ENCODE results near the gene MCU.
"Not testable (repeated sequence)": the region's sequence is repeated elsewhere in the genome, so short reads cannot be mapped to it uniquely, and the experiment has no call there.

Gene MCU

DNA sequence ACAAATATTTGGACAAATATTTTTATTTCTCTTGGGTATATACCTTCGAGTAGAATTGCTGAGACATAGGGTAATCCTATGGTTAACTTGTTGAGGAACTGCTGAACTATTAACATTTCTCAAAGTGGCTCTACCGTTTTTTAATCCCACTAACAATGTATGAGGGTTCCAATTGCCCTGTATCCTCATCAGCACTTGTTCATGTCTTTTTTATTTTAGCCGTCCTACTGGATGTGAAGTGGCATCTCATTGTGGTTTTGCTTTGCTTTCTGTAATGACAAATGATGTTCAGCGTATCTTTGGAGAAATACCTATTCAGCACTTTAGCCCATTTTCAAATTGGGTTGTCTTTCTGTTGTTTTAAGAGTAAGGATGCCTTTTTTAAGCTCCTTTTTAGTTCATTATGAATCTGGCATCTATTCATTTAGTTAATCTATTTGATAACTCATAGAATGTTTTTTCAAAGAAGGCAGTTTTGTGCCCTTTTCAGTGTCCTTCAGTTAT, 40.0 kb downstream of the MCU start:
- no peak for DNase-seq (ENCODE audit: low read depth in 2 of 2)

DNA sequence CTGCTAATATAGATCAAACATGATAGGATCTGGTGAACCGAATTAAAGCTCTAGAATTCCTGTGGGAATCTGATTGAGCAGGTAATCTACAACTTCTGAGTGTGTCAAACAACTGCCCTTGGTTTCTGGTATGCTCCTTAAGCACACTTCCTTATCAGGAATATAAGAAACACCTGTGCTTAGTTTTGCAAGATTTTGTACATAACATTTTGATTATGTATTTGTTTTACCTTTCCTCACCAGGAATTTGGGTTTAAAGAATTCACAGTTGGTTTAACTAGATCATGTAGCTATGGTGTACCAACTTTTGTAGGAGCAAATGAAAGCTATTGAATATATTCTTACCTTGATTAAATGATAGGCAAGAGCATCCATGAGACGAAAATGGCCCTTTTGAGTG, 40.6 kb downstream of the MCU start:
- no peak for DNase-seq (ENCODE audit: low read depth in 2 of 2)

DNA sequence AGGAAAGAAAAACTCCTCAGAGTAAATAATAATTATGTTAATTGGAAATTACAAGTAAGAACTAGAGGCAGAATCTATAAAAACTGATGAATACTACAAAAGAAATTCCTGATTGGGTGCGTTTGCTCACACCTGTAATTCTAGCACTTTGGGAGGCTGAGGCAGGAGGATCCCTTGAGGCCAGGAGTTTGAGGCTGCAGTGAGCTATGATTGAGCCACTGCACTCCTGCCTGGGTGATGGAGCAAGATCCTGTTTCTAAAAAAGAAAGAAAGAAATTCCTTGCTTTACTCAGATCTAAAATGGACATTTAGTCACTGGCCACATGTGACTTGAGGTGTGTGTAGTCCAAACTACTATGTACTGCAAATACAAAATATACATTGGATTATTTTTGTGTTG, 42.0 kb downstream of the MCU start:
- DNase-seq (ENCODE audit: low read depth in 2 of 2), result no peak

DNA sequence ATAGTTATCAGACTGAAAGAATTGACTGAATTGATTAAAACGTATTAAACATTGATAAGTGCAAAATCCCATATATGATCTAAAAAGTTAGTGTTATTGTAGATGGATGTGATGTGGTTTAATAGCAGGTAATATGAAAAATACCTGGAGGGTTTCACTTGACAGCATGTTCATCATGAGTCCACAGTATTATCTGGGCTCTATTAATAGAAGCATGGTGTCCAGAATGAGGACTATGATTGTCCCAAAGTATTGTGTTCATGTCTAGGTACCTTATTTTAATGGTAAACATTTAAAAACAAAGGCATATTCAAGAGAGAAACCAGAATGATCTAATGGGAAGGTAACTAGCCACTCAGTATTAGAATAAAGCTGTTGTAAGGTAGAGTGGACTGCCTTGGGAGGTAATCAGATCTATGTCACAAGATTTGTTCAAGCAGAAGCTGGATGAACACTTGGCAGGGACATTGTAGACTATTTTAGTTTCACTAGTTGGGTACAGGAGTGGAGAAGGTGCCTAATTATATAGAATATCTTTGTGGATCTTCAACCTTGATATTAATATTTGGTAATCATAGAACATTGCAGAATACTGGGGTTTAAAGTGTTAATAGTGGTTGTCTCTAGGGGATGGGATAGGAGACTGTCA, 43.5 kb downstream of the MCU start:
- no peak for DNase-seq (ENCODE audit: low read depth in 2 of 2)

DNA sequence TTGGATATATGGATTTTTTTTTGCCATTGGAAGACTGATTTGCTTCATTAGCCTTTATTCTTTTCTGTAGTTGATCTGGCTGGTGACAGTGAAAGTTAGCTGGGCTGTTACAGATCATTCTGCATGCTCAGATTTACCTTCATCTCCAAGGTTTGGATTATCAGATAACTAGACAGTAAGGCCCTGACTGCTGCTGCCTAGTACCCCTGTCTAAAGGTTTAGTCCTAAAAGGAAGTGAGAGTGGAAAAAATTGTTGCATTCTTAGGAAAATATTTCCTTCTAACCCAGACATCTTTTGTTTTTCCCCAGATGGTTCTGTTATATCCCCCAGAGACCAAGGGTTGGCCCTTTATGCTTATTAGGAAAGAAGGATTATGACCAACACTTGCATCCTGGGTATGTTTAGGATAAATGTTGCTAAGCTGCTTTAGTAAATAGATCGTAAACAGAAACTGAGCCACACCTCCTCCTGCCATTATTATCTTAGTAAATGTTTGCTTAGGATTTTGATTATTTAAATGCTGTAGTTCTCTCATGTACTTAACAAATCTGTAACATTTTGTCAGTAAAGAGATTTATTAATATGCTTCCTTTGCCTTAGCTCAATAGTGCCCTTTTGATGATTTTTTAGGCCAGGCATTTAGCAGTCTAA, 44.4 kb downstream of the MCU start:
- peak; percentile 48 to 52 for DNase-seq (ENCODE audit: low read depth in 2 of 2)

DNA sequence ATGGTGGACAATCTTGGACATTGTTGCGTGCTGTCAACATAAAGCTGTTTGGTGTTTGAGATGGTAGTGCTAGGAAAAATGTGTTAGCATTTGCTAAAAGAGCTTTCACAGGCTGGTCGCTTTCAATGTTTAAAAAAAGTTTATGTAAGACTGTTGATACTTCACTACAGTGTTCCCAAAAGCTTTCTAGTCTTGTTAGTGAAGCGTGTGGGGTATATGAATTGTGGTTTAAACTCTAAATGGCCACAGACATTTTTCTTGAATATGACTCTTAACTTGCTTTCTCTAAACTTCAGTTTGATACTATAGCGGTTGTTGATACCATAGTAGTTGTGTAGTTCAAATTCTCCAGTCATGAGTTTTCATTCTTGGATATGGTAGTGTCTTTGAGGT, 44.9 kb downstream of the MCU start:
- DNase-seq (ENCODE audit: low read depth in 2 of 2), result no peak

DNA sequence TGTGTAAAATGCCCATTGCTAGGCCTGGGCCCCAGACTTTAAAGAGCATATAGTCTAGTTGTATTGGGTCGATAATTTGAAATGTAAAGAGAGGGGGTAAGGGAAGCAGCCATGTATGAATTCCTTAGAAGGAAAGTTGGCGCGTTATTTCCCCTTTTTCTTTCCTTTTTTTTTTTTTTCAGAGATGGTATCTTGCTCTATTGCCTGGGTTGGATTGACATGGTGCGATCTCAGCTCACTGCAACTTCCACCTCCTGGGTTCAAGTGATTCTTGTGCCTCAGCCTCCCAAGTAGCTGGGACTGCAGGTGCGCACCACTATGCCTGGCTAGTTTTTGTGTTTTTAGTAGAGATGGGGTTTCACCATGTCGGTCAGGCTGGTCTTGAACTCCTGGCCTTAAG, 45.4 kb downstream of the MCU start:
- not testable (repeated sequence) for DNase-seq (ENCODE audit: low read depth in 2 of 2)

DNA sequence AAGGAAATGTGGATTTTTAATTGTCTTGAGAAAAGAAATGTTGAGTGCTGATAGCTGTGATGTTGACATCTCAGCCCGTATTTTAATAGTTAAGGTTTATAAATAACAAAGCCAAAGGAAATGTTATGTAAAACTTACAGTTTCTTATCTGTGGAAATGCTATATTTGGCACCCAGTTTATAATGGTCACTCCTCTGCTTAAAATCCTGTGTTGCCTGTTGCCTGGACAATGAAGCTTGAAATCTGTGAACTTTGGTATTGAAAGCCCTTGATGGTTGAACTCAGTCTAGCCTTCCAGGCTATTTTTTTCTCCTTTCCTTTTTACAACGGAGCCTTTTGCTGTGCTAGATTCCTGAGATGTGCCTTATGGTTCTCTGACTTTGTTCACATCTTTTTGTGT, 46.5 kb downstream of the MCU start:
- DNase-seq (ENCODE audit: low read depth in 2 of 2), result no peak

DNA sequence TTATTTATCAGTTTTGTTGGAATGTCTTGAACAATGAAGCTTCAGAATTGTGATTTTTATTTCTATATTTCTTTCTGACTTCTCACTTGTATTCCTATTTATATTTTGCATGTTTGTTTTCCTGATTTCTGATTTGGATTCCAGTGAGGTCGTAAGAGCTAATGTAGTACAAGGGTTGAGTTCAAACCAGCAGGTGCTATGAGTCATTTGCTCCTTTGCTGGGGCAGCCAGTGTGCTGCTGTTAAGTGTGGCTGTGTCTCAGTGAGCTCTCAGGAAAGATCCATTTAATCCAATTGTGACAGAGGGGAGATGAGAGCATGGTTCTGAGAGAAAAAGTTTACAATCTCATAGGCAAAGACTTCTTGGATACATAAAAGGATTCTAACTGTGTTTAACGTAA, 48.6 kb downstream of the MCU start:
- no peak for DNase-seq (ENCODE audit: low read depth in 2 of 2)

DNA sequence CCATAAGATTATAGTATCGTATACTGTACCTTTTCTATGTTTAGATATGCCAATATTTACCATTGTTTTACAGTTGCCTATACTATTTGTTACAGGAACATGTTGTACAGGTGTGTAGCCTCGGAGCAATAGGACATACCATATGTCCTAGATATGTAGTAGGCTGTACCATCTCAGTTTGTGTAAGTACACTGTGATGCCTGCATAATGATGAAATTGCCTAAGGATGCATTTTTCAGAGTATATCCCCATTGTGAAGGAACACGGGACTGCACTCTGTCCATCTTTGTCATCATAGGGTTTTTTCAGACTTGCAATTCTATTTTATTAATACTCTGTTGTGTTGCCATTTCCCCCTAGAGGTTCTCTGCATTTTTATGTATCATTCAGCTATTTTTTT, 50.1 kb downstream of the MCU start:
- DNase-seq (ENCODE audit: low read depth in 2 of 2), result no peak

DNA sequence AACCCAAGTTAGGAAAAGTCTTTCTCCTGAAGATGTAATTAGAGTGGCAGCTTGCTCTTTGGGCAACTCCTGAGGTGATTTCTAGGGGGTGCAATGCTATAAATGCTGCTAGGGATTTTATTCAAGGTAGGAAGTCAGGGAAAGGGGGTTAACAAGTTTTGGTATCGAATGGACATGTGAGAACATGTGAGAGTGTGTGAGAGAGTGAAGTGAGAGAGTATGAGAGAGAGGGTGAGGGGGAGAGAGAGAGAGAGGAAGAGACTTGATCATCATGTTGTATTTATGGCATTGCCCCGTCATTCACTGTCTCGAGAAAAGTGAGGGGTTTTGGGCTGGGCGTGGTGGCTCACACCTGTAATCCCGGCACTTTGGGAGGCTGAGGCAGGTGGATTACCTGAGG, 50.9 kb downstream of the MCU start:
- no peak for DNase-seq (ENCODE audit: low read depth in 2 of 2)

DNA sequence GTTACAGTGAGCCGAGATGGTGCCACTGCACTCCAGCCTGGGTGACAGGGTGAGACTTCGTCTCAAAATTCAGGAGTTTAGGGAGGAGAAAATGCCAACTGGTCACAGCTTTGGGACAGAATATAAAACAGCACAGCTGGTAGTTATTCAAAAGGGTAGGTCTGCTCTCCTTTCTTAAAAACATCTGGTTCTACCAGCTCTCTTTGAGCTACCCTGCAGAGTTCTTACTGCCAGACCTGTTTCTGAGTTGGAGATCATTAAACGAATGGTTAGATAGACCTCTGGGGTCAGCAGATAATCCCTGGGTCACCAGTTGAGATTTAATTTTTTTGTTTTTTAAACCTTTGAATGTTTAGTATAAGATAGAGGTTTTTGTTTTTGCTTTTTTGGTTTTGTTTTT, 52.6 kb downstream of the MCU start:
- no peak for DNase-seq (ENCODE audit: low read depth in 2 of 2)

DNA sequence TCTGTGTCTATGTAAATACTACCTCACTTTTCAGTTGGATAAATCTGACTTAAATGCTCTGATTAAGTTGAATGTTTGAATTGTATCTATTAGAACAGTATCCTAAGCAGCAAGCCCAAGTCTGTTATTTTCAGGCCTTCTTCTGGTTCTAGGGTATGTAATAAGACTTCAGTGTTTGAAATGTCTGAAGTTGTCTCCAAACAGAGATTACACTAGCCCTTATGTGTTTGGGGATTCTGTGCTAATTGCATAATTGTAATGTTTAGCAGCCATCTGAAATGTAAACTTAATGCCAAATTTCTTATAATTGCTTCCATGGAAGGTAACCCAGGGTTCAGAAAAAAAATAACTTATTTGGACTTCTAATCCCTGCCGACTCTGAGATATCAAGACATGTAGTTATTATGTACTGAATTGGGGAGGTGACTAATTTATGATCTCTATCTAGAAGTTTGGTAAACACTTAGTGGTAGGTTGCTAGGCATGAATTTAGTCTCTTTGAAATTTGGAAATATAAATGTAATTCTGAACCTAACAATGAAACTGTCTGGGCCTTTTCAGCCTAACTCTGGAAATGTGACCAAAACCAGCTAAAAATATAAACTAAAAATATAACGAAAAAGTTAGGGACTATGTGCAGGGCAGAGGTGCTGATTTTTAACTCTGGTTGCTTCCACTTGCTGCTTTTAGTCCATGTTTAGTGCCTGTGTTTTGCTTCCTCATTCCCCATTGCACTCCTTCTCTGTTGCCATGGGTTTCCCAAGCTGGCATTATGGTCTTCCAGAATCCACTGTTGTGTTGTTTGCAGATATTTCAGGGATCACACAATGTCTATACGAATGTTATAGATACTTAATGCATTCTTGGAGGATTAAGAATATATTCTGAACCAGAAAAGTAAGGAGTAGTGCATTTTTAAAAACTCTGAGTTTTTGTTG, 54.8 kb downstream of the MCU start:
- DNase-seq (ENCODE audit: low read depth in 2 of 2), result no peak

DNA sequence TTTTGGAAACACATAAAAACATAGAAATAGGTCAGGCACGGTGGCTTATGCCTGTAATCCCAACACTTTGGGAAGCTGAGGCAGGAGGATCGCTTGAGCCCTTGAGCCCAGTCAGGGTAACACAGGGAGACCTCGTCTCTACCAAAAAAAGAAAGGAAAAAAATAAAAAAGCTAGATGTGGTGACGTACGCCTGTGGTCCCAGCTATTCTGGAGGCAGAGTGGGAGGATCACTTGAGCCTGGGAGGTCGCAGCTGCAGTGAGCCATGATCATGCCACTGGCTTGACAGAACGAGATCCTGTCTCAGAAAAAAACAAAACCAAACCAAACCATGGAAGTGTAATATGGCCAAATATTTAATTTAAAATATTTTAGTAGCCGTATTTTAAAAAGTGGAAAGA, 55.6 kb downstream of the MCU start:
- DNase-seq (ENCODE audit: low read depth in 2 of 2), result no peak

DNA sequence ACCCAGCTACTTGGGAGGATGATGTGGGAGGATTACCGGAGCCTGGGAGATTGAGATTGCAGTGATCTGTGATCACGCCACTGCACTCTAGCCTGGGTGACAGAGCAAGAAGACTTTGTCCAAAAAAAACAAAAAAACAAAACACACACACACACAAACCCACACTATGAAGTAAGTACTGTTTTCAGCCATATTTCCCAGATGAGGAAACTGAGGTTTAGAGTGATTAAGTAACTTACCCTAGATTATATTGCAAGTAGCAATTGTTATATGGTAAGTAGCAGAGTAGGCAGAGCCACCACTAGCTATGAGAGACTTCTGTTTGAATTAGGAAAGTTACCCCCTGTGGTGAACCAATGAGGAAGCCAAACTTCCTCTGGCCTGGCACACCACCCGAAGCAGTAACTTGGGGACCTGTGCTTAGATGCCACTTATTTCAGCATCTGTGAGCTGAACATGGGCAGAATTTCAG, 61.9 kb downstream of the MCU start:
- DNase-seq (ENCODE audit: low read depth in 2 of 2), result no peak

DNA sequence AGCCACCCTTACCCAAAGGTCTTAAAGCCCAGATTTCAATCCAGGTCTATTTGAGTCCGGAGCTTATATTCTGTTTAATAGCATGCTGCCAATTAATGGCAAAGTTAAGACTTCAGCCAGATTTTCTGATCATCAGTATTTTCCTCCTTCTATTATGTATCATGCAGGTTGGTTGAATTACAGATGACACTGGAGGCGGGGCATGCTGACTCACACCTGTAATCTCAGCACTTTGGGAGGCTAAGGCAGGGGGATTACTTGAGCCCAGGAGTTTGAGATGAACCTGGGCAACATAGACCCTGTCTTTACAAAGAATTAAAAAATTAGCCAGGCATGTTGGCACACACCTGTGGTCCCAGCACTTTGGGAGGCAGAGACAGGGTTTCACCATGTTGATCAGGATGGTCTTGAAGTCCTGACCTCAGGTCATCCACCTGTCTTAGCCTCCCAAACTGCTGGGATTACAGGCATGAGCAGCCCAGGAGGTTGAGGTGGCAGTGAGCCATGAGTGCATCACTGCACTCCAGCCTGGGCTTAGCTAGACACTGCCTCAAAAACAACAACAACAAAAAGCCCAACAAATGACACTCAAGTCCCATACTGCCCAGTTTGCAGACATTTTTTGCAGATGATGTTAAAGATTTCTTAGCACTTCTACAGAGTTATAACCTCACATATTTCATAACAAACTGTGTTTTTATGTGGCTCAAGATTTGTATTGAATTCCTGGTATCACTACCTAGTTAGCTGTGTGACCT, 62.5 kb downstream of the MCU start:
- DNase-seq (ENCODE audit: low read depth in 2 of 2), result no peak

DNA sequence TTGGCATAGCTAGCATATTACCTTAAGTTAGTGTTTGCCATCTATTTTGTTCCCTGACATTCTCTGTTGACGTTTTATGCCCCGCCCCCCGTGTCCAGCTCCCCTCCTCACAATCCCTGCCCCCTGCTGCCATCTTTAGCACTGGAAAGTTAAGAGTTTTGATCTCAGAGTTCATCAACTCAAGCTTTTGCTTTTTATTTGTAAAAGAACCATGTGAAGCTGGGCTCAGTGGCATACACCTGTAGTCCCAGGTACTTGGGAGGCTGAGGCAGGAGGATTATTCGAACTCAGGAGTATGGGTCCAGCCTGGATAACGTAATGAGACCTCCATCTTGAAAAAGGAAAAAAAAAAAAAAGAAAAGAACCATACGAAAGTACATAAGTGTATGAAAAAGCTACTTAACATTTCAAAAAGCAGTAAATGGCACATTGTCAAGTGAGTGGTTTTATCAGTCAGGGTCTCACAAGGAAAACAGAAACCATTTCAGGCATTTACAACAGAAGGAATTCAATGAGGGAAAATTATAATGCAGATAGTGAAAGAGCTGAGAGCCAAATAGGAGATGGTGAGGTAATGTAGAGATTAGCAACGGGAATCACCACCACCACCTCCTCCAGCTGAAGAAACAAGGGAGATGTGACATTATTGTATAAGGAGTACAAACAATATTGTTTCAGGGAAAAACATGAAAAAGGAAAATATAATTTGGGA, 64.9 kb downstream of the MCU start:
- DNase-seq (ENCODE audit: low read depth in 2 of 2), result peak in 1 of 2 experiments; percentile 28

DNA sequence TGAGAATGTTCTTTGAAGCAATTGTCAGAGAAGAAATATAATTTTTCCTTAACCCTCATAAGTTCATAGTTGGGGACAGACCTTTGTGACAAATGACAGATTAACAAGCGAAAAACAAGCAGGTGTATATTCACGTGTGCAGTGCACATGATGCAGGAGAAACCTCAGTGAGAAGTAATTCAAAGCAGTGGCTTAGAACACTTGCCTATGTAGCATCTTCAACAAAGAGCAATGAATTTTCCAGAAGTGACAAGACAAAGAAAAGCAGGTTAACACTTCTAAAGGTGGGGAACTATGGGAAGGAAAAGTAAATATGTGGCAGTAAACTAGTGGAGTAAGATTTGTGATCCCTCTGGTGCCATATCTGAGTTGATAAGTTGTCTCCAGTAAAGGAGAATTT, 65.8 kb downstream of the MCU start:
- DNase-seq (ENCODE audit: low read depth in 2 of 2), result no peak

DNA sequence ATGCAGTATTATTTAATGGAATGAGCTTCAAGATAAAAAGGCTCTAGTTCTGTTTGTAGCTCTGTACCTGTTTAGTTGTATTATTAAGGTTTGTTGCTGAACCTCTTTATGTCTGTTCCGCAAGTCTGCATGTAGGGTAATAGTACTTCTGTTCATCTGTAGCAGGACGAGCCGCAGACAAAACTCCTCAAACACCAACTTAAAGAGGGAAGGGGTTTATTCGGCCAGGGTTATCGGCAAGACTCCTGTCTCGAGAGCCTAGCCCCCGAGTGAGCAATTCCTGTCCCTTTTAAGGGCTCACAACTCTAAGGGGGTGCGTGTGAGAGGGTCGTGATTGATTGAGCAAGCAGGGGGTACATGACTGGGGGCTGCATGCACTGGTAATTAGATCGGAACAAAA, 67.0 kb downstream of the MCU start:
- not testable (repeated sequence) for DNase-seq (ENCODE audit: low read depth in 2 of 2)

DNA sequence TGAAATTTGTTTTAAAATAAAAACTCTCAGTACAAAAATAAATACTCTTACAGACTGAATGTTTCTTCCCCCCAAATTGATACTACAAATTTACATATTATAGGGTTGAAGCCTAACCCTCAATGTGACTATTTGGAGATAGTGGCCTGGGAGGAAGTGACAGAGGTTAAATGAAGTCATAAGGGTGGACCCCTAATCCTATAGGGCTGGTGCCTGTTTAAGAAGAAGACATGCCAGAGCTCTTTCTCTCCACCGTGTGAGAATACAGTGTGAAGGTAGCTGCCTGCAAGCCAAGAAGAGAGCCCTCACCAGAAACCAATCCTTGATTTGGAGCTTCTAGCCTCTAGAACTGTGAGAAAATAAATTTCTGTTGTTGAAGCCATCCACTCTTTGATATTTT, 67.6 kb downstream of the MCU start:
- DNase-seq (ENCODE audit: low read depth in 2 of 2), result no peak

DNA sequence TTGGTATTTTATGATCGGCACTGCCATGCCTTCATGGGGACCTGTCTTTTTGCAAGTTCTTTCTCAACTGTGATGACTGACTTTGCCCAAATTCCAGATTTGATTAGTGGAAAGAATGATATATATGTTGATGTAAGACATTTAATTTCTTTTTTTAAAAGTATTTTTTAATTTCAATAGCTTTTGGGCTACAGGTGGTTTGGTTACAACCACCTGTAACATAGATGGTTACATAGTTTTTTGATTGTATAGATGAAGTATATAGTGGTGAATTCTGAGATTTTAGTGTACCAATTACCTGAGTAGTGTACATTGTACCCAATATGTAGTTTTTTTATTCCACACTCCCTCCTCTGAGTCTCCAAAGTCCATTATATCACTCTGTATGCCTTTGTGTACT, 69.6 kb downstream of the MCU start:
- DNase-seq (ENCODE audit: low read depth in 2 of 2), result no peak
